Tongue (tissue), 2 donors: ENCODE results near the gene FLOT2. TPM values are rescaled to one million over a fixed set of nuclear protein-coding genes. Genes with fewer than 3 reads are reported as not detected.
"Not testable (repeated sequence)": the region's sequence is repeated elsewhere in the genome, so short reads cannot be mapped to it uniquely, and the experiment has no call there.

ENCODE experiments used
- DNase-seq: peaks from one replicate; pipeline ENCODE4 v3.0.0-alpha.2; 2015
- total RNA-seq: library from RNA; depleted of rRNA; stranded (reverse); fragments of >200 nt; gene quantifications from one replicate; pipeline ENCODE4 v1.2.3, GENCODE V29; 2014

FLOT2 gene
- total RNA-seq, 1 donor from 2014 or later: 51.2 TPM

DNA sequence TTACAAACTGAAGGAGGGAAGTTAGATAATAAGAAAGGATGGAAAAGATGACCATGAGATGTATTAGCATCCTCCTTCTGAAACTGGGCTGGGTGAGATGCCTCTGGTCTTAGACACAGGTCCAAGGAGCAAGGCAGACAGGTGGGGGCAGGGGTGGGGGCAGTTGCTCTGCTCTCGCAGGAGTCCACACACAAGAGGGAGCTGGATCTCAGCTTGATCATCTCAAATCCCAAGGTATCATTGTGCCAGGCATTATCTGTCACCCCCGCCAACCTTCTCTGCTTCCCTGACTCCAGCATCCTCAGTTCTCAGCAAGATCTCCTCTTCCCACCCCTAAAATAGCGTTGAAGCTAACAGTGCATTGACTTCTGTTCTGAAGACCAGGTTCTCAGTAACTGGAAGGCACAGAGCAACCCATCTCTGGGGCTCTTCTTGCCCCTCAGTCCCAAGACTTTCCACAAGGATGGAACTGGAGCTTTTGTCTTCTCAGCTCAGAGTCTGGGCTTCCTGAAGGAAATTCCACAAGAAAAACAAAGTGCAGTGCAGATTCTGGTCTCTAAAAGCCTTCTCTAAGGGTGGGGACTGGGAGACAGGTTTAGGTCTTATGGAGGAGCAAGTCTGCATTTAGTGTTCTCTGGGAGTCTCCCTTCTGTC, 1.6 kb downstream of the FLOT2 start:
- DNase-seq: no peak

DNA sequence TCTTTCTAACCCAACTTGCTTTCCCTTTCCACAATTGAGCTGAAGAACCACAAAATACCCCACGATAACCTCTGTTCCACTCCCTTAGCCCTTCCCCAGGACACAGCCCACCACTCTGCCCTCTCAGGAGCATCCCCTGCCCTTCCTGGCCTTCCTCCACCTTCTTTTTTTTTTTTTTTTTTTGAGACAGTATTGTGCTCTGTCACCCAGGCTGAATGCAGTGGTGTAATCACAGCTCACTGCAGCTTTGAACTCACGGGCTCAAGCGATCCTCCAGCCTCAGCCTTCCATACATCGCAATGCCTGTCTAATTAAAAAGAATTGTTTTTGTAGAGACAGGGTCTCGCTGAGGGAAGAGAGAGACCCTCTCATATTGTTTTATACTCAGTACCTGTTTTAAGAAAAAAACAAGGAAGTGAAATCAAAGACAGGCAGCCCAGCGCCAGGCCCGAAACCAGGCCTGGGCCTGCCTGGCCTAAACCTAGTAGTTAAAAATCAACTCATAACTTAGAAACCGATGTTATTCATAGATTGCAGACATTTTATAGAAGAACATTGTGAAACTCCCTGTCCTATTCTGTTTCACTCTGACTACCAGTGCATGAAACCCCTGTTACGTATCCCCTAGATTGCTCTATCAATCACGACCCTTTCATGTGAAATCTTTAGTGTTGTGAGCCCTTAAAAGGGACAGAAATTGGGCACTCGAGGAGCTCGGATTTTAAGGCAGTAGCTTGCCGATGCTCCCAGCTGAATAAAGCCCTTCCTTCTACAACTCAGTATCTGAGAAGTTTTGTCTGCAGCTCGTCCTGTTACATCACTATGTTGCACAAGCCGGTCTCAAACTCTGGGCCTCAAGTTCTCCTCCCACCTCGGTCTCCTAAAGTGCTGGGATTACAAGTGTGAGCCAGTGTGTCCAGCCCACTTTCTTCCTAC, 4.0 kb downstream of the FLOT2 start:
- DNase-seq: not testable (repeated sequence)

DNA sequence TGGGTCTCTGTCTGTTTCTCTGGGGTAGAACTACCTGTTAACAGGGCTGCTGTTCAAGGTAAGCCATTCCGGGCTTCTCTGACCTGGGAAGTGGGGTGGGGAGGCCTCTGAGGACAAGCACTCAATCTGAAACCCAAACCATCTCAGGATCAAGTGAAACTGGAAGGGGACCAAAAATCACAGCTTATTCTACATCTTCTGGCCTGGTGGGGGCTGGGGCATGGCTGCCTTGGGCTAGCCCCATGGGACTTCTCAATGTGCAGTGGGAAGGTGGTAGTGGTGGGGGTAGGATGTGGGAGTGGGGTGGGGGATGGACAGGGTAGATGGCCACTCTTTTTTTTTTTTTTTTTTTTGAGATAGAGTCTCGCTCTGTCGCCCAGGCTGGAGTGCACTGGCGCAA, 5.5 kb downstream of the FLOT2 start:
- no peak for DNase-seq

DNA sequence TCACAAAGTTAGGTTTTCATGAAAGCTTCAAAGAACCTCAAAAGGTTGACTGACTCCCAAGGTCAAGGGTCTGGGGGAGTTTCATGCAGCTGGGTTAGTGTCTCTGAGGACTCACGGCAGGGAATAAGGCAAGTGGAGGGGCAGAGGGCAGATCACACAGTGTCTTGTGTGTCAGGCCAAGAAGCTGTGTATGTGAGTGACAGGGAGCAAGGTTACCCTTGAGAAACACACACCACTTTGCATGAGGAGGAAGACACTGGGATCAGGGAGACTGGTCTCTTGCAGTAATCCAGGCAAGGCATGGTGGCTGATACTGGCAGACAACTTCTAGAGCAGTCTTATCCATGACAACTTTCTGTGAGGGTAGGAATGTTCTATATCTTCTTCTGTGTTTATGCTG, 6.3 kb downstream of the FLOT2 start:
- DNase-seq: no peak

DNA sequence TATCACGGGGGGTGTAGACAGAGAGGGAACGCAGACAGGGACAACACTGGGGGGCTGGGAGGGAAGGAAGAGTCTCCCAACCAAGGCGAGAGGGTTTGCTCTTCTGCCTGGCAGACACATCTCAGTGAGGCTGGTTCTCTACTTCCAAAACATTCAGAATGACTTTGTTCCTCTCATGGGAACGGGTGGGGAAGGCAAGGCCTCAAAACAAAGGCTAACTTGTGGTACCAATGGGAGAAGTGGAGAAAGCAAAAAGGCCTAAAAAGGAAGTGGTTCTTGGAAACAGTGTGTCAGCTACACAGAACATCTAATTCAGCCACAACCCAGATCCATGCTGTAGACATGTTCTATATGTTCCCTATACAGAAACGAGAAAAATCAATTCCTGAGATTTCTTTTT, 7.5 kb downstream of the FLOT2 start:
- DNase-seq: no peak

DNA sequence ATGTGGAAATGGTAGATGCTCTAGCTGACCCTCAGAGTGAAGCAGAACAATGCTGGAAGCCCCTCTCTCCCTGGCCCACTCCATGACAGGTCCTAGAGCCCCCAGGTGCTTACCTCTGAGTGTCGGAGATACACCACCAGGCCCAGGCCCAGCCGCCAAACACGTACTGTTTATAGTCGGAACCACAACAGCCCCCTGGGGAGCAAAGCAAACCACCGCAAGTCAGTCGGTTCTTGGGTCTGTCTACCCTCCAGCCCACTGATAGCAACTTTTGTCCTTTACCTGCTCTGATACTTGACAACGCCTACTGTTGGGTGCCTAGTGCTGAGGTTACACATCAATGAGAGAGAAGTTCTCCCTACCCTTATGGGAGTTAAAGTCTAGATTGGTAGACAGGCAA, 8.7 kb downstream of the FLOT2 start:
- DNase-seq: no peak

DNA sequence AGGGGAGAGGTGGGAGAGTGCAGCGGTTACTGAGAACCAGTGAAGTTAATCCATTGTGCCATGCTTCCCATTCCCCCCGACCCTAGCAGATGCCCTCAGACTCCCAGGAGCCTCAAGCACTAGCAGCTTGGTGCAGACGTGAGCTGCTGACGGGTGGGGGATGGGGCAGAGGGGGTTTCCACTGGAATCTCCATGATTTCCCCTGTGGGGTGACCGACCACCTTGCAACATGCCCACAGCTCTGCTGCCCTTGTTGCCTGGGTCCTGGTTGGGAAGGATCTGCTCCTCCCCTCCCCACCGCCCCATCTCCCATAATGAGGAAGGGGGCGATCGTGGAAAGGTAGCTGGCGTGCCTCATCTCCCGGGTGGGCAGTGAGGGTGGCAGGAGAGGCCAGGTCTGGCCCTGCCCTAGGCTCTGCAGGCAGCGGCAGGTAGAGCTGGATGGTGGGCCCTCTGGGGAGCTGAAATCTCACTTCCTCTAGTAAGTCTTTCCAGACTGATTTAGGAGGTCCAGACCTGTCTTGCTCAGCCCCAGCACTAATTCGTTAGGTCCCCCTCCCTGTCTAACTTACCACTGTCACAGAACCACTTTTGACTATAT, 9.6 kb downstream of the FLOT2 start:
- DNase-seq: no peak

DNA sequence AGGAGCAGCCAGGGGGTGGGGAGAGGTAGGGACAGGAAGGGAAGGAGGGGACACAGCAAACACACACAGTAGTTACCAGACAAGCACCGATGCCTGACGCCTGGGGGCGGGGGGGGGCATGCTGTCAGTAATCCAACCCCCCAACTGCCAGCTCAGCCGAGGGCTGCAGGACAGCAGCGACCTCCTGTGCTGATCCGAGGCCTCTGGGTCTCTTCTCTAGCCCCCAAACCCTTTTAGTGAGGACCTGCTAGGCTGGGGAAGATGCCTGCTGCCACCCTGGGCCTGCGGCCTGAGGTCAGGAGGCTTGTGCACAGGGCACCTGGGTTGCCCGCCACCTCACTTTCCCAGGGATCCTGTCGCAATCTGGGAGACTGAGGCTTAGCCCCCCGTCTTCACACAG, 11.6 kb downstream of the FLOT2 start:
- DNase-seq: no peak

DNA sequence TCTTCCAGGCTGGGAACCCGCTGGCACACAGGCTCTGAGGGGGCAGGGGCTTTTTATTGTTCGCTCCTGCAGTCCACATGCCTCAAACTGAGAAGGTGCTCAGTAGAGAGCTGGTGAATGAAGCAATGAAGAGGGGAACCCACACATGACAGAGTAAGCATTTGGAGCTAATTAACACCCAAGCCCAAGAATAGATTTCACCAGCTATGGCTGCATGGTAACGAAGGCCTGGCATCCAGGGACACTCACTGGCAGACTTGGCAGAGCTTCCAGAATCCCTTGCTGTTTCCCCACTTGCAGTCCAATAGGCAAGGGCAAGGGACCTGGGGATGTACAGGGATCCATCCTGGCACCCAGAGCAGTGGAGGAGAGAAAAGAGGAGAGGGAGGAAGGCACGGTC, 12.2 kb downstream of the FLOT2 start:
- DNase-seq: no peak

DNA sequence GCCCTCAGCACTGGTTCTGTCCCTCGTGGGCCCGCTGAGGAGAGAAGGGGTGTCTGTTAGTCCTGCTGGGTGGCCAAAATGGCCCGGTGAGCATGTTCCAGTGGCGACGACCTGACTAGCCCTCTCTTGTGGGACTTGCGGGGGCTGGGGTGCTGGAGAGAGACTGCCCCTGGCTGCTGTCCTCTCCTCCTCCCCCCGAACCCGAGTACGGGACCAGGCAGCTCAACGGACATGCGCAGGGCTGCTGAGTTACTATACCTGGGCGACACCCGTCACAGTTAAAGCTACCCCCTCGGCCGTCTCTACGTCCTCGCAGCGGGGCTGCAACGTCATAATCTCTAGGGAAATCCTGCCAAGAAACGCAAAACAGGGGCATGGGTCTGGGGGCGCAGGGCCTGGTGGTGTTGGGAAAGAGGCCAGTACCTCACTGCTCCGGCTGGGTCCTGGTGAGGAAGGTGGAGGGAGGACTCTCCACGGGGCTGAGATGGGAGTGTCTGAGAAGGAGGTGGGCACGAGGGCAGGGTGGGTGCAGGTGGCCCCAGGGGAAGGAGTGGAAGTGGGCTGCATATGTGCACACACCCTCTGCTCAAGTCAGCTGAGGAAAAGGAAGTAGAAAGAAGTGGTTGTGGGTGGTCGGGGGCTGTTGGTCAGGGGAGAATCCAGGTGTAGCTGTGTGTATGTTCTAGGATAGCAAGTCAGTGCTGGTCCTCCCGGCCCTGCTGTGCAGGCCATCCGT, 13.4 kb downstream of the FLOT2 start:
- DNase-seq: no peak

DNA sequence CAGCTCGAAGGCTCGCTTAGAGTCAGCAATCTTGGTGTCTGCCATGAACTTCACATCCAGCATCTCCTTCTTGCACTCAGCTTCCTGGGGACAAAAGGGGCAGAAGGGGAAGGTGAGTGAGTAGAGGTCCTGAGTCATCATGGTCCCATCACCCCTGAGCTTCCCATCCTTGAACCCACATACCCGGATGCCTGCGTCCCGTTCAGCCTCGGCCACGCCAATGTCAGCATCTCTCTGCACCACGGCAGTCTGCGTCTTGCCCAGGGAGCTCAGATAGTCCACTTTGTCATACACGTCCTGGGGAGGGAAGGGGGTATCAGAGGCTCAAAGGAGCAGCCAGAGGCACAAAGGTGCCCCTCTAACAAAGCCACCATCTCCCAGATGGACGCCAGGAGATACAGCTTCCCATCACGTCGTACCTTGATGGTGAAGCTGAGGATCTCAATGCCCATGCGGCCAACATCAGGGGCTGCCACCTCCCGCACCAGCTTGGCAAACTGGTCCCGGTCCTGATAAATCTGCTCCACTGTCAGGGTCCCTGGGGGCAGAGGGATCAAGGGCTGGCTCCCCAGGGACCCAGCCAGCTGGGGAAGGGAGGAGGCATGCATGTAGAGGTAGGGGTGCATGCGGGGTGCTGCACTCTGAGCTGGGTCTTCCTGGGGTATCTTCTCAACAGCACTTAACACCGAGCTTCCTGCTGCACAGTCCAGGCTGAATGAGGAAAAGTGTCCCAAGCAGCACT, 15.2 kb downstream of the FLOT2 start:
- DNase-seq: no peak

DNA sequence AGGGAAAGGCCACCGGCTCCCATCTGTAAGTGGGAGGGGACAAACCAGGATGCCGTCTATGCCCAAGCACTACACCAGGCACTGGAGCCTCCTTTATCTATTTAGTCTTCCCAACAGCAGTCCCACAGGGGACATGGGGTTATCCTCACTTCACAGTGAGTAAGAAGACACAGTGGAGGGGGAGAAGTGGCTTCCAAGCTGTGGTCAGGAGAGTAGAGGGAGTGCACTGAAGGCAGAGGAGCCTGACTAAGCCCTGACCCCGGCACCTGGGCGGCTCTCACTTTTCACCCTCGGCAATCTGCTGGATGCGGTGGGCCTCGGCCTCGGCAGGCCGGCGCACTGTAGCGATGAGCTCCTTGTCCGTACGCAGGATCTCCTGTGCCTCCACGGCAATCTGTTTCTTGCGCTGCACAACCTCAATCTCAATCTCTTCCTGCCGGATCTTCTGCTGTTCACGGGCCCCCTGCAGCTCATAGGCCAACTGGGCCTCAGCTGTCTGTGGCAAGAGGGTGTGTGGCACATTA, 15.9 kb downstream of the FLOT2 start:
- no peak for DNase-seq

DNA sequence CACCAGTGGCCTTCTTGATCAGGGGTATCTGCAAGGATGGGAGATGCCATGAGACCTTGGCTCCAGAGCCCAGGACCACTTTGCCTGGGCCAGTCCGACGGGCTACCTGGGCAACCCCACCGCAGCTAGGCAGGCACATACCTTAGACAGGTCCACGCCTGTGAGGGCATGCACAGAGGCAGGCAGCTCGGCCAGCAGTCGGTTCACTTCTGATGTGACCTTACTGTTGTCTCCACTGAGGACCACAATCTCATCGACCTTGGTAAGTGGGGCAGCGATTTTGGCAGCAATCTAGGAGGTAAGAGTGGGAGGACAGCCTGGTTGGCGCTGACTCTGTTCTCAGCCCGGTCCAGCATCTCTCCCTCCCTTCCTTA, 17.0 kb downstream of the FLOT2 start:
- no peak for DNase-seq

DNA sequence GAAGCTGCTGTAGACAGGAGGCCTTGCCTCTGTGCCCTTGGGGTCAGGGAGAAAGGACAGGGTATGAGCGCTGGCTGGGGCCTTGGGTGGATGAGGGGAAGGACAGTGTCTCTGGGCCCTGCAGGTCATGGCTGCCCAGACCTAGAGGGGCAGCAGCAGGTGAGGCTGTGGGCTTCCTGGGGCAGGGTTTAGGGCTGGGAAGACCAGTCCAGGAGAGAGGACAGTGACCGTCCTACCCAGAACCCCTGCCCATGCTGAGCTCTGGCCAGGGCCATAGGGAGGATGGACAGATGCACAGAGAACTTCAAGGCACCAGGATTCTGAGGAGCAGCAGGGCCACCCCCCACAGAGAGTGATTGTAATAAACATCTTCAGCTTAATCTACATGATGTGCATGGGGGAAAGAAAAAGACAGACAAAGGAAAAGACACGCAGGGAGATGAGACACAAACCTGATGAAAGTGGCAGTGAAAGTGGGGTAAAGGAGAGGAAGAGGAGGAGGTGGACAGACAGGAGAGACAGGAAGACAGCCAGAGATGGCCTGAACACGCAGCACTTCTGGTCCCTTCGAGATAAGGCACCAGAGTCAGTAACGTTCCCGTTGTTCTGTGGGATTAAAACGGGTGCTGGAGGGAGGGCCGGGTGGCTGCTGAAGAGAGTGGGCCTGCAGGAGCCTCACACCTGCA, 17.5 kb downstream of the FLOT2 start:
- DNase-seq: no peak

DNA sequence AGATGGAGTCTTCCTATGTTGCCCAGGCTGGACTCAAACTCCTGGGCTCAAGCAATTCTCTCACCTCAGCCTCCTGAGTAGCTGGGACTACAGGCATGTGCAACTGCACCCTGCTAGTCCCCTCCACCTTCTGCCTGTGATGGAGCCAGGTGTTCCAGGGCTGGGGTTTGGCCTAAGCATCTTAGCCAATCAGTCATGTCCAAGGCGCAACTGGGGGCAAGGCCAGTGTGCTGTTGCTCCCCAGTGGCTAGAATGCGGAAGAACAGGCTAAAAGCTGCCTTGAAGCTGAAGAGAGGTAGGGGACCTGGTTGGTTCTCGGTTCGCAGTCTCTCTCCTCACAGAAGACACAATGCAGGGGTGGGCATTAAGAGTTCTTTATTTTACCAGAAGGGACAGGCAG, 18.6 kb downstream of the FLOT2 start:
- no peak for DNase-seq

DNA sequence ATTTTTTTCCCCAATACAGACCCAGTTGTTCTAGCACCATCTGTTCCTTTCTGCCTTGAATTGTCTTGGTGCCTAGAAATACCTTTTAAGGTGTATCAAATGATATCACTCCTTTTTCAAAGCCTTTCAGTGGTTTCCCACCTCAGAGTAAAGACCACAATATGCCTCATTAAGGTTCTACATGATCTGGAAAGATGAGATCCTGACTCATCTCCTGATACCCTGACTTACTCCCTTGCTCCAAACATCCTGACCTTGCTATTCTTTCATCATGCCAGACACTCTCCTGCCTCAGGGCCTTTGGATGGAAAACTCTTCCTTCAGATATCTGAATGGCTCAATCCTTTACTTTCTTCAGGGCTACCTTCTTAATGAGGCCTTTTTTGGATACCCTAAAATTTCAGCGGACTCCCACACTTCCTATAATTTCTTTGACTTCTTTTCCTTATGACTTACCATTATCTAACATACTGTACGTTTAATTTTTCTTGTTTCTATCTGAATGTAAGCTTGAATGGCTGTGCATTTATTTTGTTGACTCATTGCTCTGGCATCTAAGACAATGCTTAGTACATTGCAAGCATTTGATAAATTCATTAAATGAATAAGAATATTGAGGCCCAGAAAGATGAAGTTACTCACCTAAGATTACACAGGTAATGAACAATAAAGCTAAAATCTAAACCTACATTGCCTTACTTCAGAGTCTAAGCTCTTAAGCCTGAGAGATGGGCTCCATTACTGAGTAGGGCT, 19.2 kb downstream of the FLOT2 start:
- no peak for DNase-seq

DNA sequence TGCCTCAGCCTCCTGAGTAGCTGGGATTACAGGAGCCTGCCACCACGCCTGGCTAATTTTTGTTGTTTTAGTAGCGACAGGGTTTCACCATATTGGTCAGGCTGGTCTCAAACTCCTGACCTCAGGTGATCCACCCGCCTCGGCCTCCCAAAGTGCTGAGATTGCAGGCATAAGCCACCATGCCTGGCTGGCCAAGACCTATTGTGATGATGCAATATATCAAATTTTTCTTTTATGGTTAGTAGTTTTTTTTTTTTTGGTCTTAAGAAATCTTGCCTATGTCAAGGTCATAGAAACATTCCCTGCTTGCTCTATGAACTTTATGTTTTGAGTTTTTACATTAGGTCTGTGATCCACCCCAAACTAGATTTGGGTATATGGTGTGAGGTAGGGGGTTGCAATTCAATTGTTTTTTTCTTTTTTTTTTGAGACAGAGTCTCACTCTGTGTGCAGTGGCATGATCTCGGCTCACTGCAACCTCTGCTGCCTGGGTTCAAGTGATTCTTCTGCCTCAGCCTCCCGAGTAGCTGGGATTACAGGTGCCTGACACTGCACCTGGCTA, 20.3 kb downstream of the FLOT2 start:
- not testable (repeated sequence) for DNase-seq

DNA sequence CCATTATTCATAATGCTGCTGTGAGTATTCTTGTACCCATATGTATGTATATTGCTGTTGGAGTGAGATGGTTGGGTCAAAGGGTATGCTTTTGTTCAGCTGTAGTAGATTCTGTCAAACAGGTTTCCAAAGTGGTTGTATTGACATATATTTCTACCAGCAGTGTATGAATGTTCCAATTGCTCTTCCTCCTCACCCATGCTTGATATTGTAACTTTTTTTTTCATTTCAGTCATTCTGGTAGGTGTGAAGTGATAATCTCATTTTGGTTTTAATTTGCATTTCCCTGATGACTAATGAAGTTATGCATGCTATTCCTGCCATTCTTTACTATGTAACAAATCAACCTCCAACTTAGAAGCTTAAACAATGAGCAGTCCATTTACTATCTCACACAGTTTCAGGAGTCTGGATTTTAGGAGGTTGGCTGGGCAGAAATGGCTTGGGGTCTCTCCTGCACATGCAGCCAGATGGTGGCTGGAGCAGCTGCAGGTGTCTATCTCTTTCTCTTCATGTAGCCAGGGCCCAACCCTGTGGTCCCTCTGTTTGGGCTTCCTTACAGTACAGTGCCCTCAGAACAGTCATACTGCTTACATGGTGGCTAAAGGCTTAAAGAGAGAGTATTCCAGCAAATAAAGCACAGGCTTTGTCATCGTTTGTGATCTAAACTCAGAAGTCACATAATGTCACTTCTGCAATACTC, 21.5 kb downstream of the FLOT2 start:
- DNase-seq: no peak

DNA sequence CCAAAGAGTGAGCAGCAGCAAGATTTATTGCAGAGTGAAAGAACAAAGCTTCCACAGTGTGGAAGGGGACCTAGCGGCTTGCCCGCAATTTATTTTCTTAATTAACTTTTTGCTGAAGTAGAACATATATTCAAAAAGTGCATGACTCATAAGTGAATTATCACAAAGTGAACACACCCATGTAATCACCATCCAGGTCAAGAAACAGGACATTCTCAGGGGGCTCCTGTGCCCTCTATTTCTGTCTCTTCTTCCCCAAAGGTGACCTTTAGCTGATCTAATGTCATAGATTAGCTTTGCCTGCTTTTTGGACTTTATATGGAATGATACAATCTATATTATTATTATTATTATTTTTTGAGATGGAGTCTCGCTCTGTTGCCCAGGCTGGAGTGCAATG, 22.8 kb downstream of the FLOT2 start:
- no peak for DNase-seq
